Measurements from ENCODE around the gene SCAF1. TPM values are rescaled to one million over a fixed set of nuclear protein-coding genes. Genes with fewer than 3 reads are reported as not detected.

SCAF1 gene
- total and polyA plus RNA-seq, 10 of the 15 experiments (the other 5 are each of a cell fraction or from before 2014, with no cell fraction given) = 0.18 to 77.0 (median 5.3) TPM

DNA sequence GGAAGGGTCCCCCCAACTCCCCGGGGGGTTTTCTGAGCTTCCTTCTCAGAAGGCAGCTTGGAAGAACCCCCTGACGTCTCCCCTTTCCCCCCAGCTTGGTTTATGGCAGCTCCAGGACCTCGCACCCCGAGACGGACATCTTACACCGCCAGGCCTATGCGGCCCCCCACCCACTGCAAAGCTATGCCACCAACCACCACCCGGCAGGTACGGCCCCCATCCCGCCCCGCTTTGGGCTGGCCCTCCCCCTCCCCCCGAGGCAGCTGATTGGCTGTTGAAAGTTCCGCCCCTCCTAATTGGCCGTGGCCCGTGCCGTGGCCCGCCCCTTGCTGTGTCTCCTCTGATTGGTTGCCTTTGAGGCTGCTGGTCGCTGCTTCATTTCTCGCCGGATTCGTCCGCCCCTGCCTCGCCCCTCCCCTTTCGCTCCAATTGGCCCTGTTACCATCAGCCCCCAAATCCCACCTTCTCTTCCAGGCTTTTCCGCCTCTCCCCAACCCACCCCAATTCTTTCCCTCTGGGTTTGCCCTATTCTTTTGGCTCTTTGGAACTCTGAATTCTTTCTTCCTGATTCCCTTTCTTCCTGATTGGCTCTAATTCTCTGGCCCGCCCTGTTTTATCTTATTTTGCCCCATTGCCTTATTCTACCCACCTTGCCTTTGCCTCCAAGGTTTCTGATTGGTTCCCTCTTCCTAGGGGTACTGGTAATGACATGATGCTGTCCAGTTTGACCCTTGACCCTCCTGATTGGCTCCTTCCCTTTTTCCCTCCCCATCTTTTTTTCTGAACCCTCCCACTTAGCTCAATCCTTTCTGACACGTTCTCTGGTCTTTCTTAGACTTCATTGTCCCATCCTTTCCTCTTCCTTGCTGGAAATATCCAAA lies 48.5 kb upstream of the SCAF1 start (continued):
- TF ChIP-seq, protein P1, sequence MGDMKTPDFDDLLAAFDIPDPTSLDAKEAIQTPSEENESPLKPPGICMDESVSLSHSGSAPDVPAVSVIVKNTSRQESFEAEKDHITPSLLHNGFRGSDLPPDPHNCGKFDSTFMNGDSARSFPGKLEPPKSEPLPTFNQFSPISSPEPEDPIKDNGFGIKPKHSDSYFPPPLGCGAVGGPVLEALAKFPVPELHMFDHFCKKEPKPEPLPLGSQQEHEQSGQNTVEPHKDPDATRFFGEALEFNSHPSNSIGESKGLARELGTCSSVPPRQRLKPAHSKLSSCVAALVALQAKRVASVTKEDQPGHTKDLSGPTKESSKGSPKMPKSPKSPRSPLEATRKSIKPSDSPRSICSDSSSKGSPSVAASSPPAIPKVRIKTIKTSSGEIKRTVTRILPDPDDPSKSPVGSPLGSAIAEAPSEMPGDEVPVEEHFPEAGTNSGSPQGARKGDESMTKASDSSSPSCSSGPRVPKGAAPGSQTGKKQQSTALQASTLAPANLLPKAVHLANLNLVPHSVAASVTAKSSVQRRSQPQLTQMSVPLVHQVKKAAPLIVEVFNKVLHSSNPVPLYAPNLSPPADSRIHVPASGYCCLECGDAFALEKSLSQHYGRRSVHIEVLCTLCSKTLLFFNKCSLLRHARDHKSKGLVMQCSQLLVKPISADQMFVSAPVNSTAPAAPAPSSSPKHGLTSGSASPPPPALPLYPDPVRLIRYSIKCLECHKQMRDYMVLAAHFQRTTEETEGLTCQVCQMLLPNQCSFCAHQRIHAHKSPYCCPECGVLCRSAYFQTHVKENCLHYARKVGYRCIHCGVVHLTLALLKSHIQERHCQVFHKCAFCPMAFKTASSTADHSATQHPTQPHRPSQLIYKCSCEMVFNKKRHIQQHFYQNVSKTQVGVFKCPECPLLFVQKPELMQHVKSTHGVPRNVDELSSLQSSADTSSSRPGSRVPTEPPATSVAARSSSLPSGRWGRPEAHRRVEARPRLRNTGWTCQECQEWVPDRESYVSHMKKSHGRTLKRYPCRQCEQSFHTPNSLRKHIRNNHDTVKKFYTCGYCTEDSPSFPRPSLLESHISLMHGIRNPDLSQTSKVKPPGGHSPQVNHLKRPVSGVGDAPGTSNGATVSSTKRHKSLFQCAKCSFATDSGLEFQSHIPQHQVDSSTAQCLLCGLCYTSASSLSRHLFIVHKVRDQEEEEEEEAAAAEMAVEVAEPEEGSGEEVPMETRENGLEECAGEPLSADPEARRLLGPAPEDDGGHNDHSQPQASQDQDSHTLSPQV (IDR thresholded peaks at IDR 0.05) = no peak
- TF ChIP-seq, protein P2, sequence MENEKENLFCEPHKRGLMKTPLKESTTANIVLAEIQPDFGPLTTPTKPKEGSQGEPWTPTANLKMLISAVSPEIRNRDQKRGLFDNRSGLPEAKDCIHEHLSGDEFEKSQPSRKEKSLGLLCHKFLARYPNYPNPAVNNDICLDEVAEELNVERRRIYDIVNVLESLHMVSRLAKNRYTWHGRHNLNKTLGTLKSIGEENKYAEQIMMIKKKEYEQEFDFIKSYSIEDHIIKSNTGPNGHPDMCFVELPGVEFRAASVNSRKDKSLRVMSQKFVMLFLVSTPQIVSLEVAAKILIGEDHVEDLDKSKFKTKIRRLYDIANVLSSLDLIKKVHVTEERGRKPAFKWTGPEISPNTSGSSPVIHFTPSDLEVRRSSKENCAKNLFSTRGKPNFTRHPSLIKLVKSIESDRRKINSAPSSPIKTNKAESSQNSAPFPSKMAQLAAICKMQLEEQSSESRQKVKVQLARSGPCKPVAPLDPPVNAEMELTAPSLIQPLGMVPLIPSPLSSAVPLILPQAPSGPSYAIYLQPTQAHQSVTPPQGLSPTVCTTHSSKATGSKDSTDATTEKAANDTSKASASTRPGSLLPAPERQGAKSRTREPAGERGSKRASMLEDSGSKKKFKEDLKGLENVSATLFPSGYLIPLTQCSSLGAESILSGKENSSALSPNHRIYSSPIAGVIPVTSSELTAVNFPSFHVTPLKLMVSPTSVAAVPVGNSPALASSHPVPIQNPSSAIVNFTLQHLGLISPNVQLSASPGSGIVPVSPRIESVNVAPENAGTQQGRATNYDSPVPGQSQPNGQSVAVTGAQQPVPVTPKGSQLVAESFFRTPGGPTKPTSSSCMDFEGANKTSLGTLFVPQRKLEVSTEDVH (IDR thresholded peaks at IDR 0.05; ENCODE audit: low read depth, partially characterized antibody) = no peak
- TF ChIP-seq RELA (IDR thresholded peaks at IDR 0.05; ENCODE audit: borderline replicate concordance, partially characterized antibody) (no peak), CREM (IDR thresholded peaks at IDR 0.05; ENCODE audit: low read depth) (0 out of 2 replicates have a peak, but pooled peaks have one; percentile 4), SIN3A (IDR thresholded peaks at IDR 0.05; ENCODE audit: low read depth, low read length) (0 out of 2 replicates have a peak, but pooled peaks have one; percentile 35), GATAD2B (conservative IDR thresholded peaks at IDR 0.05; ENCODE audit: low read depth) (no peak), FOXM1 (IDR thresholded peaks at IDR 0.05; ENCODE audit: low read depth, low read length) (no peak), NR2F1 (conservative IDR thresholded peaks at IDR 0.05) (peak; percentile 44; the same call in 1 of the 2 replicates), CBX3 (IDR thresholded peaks at IDR 0.05; ENCODE audit: borderline replicate concordance, low read depth) (no peak), CREB1 (IDR thresholded peaks at IDR 0.05; ENCODE audit: low read depth) (peak; percentile 61; the same call in 1 of the 2 replicates), RCOR1 (conservative IDR thresholded peaks at IDR 0.05; ENCODE audit: low read depth, low read length) (no peak), NFYA (IDR thresholded peaks at IDR 0.05; ENCODE audit: borderline replicate concordance, low read depth, low read length) (no peak; the same call in 1 of the 2 replicates), PAX8 (IDR thresholded peaks at IDR 0.05) (no peak), EP300 (IDR thresholded peaks at IDR 0.05; ENCODE audit: borderline replicate concordance in 1 of 2, control insufficient read depth in 1 of 2, low read depth in 2 of 2, low read length in 2 of 2) (no peak), MYB (IDR thresholded peaks at IDR 0.05; ENCODE audit: borderline replicate concordance, low read depth, low read length) (no peak), STAT1 (conservative IDR thresholded peaks at IDR 0.05) (no peak)
- TF ChIP-seq, protein P3, sequence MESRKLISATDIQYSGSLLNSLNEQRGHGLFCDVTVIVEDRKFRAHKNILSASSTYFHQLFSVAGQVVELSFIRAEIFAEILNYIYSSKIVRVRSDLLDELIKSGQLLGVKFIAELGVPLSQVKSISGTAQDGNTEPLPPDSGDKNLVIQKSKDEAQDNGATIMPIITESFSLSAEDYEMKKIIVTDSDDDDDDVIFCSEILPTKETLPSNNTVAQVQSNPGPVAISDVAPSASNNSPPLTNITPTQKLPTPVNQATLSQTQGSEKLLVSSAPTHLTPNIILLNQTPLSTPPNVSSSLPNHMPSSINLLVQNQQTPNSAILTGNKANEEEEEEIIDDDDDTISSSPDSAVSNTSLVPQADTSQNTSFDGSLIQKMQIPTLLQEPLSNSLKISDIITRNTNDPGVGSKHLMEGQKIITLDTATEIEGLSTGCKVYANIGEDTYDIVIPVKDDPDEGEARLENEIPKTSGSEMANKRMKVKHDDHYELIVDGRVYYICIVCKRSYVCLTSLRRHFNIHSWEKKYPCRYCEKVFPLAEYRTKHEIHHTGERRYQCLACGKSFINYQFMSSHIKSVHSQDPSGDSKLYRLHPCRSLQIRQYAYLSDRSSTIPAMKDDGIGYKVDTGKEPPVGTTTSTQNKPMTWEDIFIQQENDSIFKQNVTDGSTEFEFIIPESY (IDR thresholded peaks at IDR 0.05) = no peak
- TF ChIP-seq, protein P4, sequence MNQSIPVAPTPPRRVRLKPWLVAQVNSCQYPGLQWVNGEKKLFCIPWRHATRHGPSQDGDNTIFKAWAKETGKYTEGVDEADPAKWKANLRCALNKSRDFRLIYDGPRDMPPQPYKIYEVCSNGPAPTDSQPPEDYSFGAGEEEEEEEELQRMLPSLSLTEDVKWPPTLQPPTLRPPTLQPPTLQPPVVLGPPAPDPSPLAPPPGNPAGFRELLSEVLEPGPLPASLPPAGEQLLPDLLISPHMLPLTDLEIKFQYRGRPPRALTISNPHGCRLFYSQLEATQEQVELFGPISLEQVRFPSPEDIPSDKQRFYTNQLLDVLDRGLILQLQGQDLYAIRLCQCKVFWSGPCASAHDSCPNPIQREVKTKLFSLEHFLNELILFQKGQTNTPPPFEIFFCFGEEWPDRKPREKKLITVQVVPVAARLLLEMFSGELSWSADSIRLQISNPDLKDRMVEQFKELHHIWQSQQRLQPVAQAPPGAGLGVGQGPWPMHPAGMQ (IDR thresholded peaks at IDR 0.05; ENCODE audit: borderline replicate concordance) = no peak
